Hepatocyte (in vitro differentiated cells): ENCODE data around the gene AREL1.

Source experiments
- CTCF ChIP-seq: fragments of 200-600 bp; sonication (generic); IDR thresholded peaks from 2 replicates; pipeline ENCODE4 v1.5.1; 2016; ENCODE audit warnings: antibody characterized with exemption, mild to moderate bottlenecking; ENCODE audit not compliant: poor library complexity
- EZH2 ChIP-seq: fragments of 200-600 bp; sonication (generic); IDR thresholded peaks from 2 replicates; pipeline ENCODE4 v1.6.1; 2016; ENCODE audit warnings: antibody characterized with exemption, mild to moderate bottlenecking, borderline replicate concordance
- EZH2phosphoT487 ChIP-seq: fragments of 200-600 bp; sonication (generic); IDR thresholded peaks from one replicate; pipeline ENCODE4 v1.6.1; 2018; ENCODE audit warnings: antibody characterized with exemption, mild to moderate bottlenecking, low read depth, moderate library complexity; ENCODE audit not compliant: unreplicated experiment, severe bottlenecking

DNA sequence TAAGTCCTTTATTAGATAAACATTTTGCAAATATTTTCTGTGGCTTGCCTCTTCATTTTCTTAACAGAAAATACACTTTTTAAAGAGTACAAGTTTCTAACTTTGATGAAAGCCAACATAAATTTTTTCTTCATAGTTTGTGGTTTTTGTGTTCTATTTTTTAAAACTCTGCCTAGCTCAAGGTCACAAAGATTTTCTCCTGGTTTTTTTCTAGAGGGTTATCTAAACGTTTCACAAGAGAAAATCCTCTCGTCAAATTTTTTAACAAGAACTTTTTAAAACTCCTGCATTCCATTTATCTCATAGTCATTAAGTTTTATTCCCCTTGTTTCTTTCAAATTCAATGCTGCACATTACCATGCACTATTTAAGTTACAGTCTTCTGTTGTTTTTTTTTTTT is 8.2 kb downstream of the AREL1 start:
- TF ChIP-seq CTCF (no peak), EZH2 (no peak), EZH2phosphoT487 (no peak)
